Head of caudate nucleus (tissue), 42 donors: ENCODE data around the gene SLC16A6.
"Not testable (repeated sequence)": the region's sequence is repeated elsewhere in the genome, so short reads cannot be mapped to it uniquely, and the experiment has no call there.

Experiments
- DNase-seq, 42 donors: peaks; one replicate each; pipeline versions ENCODE4 v3.0.0 to v3.0.0-alpha.2; 2020 to 2021; ENCODE audit warnings: mixed read lengths in 7 of 42
- intact Hi-C: fragments of 100-400 bp; cut with DNase I; formaldehyde crosslinking; loops from one replicate; pipeline ENCODE4 v1.15.0; 2022

Gene SLC16A6

DNA sequence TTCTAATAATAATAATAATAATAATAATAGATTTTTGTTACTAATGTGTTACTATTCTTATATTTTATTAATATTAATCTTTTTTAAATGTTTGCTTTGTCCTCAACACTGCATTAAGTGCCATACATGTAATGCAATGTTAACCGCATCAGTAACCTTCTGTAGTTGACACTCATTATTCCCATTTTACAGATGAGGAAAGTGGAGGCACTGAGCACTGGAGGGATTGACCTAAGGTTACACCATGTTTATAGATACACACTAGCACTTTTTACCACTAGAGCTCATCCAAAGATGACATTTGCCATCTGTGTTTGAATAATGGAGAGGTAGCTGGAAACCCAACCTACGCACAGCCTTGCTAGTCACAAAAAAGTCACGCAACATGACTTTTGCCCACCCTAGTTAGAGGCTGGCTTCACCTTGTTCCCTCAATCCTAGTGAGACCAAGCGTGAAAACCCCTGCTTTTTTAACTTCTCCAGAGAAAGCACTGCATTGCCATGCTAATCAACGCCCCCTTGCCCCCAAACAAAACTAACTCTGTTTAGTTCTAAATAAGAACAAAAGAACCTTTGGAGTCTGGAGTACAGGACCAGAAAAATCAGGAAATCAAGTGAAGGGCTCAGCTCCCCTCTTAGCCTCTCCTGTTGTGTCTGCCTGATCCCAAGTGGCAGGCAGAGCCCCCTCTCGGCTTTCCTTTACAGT lies 2.7 kb upstream of the SLC16A6 start:
- no peak for DNase-seq
- intact Hi-C loops, result loop anchor here (10.0 kb wide), 1 partner anchor 141 kb away; no protein-coding TSS in a partner anchor

DNA sequence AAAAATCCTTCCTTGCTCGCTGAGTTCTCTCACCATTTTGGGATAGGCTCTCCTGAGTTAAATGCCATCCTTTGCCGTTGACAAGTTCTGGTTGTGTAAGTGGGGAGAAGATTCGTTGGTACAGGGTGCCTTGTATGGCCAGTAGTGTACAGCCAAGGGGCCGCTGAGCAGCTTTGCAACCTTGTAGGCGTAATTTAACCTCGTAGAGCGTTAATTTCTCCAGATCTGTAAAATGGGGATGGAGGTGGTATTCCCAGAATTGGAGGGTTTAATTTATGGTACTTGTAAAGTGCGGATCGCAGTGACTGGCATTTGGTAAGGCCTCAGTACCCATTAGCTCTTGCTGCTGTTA lies 1.7 kb upstream of the SLC16A6 start:
- DNase-seq, result no peak
- intact Hi-C loops, result loop anchor here (10.0 kb wide), 1 partner anchor 142 kb away; no protein-coding TSS in a partner anchor

GRCh38 chr17:68291836-68292688 lies 1.1 kb upstream of the SLC16A6 start:
- intact Hi-C loops, result loop anchor here (10.0 kb wide), 1 partner anchor 143 kb away; no protein-coding TSS in a partner anchor
- peak; percentile 53 to 93 (median 81) for DNase-seq

DNA sequence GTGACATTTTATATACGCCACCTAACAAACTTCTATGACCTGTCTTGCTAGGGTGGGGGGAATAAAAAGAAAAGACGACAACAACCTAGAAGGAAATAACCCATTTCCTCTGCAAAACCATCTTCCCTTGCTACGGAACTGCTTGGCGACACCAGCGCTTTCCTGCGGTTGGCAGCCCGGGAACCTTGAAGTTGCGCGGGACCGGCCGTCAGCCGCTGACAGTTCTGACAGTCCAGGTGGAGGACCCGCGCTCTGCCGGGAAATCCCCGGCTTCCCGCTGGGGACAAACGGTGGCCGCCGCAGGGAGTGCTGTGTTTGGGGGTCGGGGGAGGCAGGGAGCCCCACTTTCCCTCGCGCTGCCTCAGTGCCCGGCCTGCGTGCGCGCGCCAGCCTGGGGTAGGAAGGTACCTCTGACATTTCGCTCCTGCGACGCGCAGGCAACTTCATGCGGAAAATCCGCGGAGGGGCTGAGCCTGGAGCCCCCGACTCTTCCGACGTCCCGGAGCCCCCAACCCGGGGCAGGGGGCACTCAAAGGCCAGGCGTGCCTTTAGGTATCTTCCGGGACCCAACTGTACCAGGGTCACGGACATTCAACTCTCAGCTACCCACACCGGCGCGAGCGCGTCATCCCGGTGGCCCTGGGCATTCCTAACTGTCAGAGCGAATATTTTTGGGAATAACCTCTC lies 516 bp downstream of the SLC16A6 start:
- DNase-seq, result peak in 39 of 42 donors; percentile 12 to 68 (median 45)

DNA sequence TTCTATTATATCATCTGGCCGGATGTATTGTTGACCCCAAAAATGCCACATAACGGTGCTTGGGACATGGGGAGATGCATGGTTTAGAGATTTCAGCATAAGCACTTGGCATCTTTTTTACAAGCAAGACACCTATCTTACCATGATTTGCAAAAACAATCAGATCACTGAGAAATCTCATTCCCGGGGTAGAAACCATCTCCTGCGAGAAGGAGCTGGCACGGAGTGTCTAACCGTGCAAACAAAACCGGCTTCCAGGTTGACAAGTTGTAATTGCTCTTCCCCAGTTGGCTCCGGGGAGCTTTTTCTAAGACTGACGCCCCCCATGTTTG lies 1.0 kb downstream of the SLC16A6 start:
- DNase-seq, result peak in 2 of 42 donors; percentile 10 to 43
- intact Hi-C loops, result loop anchor here (10.0 kb wide), 1 partner anchor 145 kb away; no protein-coding TSS in a partner anchor

More for the DNA sequence above, 516 bp downstream of the SLC16A6 start:
- intact Hi-C loops, result loop anchor here (10.0 kb wide), 1 partner anchor 144 kb away; no protein-coding TSS in a partner anchor

- intact Hi-C loops, result no loop called here
- no peak for DNase-seq
These were observed 1.5 kb downstream of the SLC16A6 start for GRCh38 chr17:68289473-68289872.

DNA sequence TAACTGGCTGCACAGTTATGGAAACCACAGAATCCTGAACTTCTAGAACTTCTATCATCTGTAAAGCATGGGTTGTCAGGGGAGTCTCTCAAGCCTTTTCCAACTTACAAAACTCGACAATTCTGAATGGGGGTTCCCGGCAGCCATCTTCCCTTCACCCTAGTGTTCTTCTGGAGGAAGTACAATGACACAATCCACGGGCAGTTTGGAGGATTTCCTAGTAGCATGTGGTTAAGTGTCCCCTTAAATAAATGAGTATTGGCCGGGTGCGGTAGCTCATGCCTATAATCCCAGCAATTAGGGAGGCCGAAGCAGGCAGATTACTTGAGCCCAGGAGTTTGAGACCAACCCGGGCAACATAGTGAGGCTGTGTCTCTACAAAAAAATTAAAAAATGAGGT lies 2.1 kb downstream of the SLC16A6 start:
- intact Hi-C loops, result no loop called here
- DNase-seq, result no peak

- intact Hi-C loops, result no loop called here
- DNase-seq, result no peak
These were observed 2.6 kb downstream of the SLC16A6 start for GRCh38 chr17:68288375-68288774.

DNA sequence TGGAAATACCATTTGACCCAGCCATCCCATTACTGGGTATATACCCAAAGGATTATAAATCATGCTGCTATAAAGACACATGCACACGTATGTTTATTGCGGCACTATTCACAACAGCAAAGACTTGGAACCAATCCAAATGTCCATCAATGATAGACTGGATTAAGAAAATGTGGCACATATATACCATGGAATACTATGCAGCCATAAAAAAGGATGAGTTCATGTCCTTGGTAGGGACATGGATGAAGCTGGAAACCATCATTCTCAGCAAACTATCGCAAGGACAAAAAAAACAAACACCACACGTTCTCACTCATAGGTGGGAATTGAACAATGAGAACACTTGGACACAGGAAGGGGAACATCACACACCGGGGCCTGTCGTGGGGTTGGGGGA lies 9.0 kb downstream of the SLC16A6 start:
- intact Hi-C loops, DNase-seq: not testable (repeated sequence)

DNA sequence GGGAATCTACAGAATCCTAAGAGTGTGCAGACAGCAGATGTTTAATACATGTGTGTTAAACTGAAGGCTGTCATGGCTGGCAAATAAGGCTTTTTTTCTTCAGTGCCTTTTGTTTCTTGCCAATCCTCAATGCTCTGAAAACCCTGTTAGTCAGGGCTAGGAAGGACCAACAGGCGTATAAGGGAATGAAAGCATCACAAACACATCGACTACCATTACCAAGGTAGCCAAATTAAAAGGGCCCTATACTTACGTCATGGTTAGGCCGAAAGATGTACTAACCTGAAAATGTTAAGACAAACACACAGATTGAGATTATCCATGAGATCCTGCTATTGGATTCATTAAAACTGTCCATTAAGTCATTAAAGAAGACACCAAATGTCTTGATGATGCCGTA lies 13.1 kb downstream of the SLC16A6 start:
- intact Hi-C loops, result no loop called here
- no peak for DNase-seq

GRCh38 chr17:68276339-68276738 lies 14.6 kb downstream of the SLC16A6 start:
- DNase-seq, intact Hi-C loops: not testable (repeated sequence)

GRCh38 chr17:68273722-68274121 lies 17.2 kb downstream of the SLC16A6 start:
- intact Hi-C loops, result no loop called here
- no peak for DNase-seq

DNA sequence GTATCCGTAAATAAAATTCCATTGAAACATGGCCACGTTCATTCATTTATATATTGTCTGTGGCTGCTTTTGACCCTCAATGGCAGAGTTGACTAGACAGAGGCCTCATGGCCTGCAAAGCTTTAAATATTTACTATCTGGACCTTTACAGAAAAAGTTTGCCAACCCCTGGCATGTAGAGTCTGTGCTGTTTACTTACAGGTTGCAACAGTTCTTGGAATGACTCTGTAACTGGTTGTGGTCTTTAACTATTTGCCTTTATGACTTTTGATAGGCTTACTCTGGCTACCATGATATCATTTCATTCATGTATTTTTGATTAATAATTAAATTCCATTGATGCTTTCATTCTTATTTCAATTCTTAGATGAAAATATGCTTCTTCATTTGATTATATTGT lies 25.1 kb downstream of the SLC16A6 start:
- DNase-seq, intact Hi-C loops: not testable (repeated sequence)

DNA sequence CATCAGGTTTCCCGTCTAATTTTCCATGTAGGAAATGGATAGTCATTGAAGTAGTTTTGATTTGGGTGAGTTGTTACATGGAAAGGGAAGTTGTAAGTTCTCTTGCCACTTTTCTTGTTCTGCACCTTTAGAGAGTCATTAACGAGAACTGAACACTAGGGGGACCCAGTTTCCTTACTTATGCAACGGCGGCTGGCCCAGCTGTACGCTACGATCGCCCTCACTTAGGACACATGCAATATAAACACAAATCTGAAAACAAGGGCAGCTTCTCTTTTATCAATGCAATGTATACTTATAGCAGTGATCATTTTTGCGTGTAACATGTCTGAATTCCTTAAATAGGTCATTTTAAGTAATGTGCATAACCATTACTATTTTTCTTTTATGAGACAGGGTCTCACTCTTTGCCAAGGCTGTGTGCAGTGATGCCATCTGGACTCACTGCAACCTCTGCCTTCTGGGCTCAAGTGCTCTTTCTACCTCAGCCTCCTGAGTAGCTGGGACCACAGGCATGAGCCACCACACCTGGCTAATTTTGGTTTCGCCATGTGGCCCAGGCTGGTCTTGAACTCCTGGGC lies 27.7 kb downstream of the SLC16A6 start:
- intact Hi-C loops, result loop anchor here (5.0 kb wide), 1 partner anchor 194 kb away; the partner anchor contains the start of gene WIPI1
- DNase-seq, result peak in 10 of 42 donors; percentile 17 to 79 (median 48)

DNA sequence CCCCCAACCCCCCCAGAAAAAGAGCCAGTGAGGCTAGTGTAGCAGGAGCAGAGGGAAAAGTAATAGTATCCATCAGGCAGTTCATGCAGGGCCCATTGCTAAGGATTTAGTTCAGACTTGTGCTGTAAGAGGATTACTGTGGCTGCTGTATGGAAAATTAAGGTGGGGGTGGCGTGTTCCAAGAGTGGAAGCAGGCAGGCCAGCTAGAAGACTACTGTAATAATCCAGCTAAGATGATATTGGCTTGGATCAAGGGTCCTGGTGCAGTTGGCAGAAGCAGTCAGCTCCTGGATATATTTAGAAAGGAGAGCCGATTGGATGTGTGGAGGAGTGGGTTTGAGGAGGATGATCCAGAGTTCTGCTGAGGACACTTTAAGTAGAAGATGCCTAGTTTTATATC lies 28.5 kb downstream of the SLC16A6 start:
- not testable (repeated sequence) for DNase-seq
- intact Hi-C loops, result loop anchor here (5.0 kb wide), 1 partner anchor 195 kb away; the partner anchor contains the start of gene WIPI1

DNA sequence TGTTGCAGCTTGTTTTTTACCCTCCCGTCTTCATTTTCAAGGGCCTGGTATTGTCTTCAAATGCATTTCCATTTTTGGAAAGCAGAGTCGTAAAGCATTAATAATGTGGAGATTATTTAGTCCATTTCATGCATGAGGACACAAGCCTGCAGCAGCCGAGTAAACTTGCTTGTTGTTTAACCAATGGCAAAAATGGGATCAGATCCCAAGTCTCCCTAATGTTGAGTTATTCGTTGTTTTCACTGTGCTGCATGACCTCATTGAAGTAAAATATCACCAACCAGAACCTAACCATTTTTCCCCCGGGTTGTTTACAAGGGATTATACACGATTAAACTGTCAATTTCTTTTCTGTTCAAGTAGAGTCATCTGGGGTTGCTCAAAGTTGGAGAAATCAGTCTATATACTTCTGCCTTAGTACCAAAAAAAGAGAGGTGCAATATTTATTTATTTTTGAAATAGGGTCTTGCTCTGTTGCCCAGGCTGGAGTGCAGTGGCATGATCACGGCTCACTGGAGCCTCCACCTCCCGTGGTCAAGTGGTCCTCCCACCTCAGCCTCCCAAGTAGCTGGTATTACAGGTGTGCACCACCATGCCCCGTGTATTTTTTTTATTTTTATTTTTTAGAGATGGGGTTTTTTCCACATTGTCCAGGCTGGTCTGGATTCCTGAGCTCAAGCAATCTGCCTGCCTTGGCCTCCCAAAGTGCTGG lies 30.7 kb downstream of the SLC16A6 start:
- intact Hi-C loops, result loop anchor here (5.0 kb wide), 1 partner anchor 197 kb away; the partner anchor contains the start of gene WIPI1
- DNase-seq, result no peak

GRCh38 chr17:68259648-68259951 lies 31.3 kb downstream of the SLC16A6 start:
- DNase-seq, result not testable (repeated sequence)
- intact Hi-C loops, result loop anchor here (10.0 kb wide), 1 partner anchor 505 kb away; no protein-coding TSS in a partner anchor

DNA sequence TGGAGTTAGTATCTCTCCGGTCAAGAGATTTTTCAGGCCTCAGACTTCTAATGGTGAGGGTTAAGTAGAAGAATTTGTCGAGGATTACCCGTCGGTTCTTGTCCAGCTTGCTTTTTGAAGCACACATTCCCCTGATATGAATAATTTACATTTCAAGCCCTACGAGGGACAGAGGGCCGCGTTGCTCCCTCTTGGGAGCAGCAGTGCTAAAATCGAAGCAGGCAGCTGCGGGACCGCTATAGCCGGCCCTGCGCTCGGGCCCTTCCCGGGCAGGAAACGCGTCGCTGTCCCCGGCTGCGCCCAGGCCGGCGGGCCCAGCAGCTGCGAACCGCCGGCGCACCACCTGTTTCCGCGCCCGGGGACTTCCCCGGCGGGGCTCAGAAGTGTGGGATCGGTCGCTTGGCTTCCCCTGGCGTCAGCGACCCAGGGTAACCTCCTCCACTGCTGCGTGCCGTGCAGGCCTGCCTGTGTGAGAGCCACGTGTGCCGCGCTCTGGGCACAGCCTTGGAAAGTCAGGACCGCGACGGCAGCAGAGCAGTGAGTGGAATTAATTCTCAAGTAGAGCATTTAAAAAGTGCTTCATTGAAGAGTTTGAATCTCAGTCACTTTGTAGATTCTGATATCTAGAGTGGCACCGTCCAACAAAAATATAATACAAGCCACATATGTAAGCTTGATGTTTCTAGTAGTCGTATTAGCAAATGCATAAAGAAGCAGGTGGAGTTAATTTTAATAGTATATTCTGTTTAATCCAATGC lies 31.9 kb downstream of the SLC16A6 start:
- peak in 15 of 42 donors; percentile 11 to 54 (median 39) for DNase-seq
- intact Hi-C loops, result loop anchor here (10.0 kb wide), 1 partner anchor 506 kb away; no protein-coding TSS in a partner anchor
